NCI-H774 (cell line): ENCODE data around the gene GANAB.
"Not testable (repeated sequence)": the region's sequence is repeated elsewhere in the genome, so short reads cannot be mapped to it uniquely, and the experiment has no call there.

Experiments
- DNase-seq: peaks from one replicate; lab custom pipeline; 2025; lab: John Stamatoyannopoulos, UW

The GANAB gene

GRCh38 chr11:62601372-62602140 is 44.9 kb downstream of the GANAB start, which contains the start of gene MTA2:
Gene MTA2 (minus strand): TSS chr11:62601865. CDS start chr11:62601450, 415 bp downstream.
- DNase-seq: peak; percentile 99

GRCh38 chr11:62601122-62601371 is 45.4 kb downstream of the GANAB start:
- peak; percentile 33 for DNase-seq

GRCh38 chr11:62600367-62601121 is 45.9 kb downstream of the GANAB start:
- no peak for DNase-seq

- no peak for DNase-seq
Measured at GRCh38 chr11:62599901-62600300, 46.5 kb downstream of the GANAB start.

GRCh38 chr11:62599069-62599696 is 47.2 kb downstream of the GANAB start:
- peak; percentile 90 for DNase-seq

- no peak for DNase-seq
Measured at GRCh38 chr11:62595124-62595523, 51.3 kb downstream of the GANAB start.

GRCh38 chr11:62593434-62594044 is 52.9 kb downstream of the GANAB start:
- peak; percentile 38 for DNase-seq

GRCh38 chr11:62592989-62593421 is 53.4 kb downstream of the GANAB start:
- DNase-seq: no peak

- no peak for DNase-seq
Measured at GRCh38 chr11:62592146-62592815, 54.1 kb downstream of the GANAB start.

- DNase-seq: peak; percentile 99
Measured at GRCh38 chr11:62591448-62592145, 54.8 kb downstream of the GANAB start, which contains the start of gene TUT1. Gene TUT1 (minus strand): TSS chr11:62591523. CDS start chr11:62591485, 38 bp downstream.

GRCh38 chr11:62588966-62589637 is 57.3 kb downstream of the GANAB start:
- DNase-seq: no peak

- DNase-seq: not testable (repeated sequence)
Measured at GRCh38 chr11:62585356-62585755, 61.1 kb downstream of the GANAB start.

- DNase-seq: not testable (repeated sequence)
Measured at GRCh38 chr11:62581735-62582134, 64.7 kb downstream of the GANAB start.

- DNase-seq: no peak
Measured at GRCh38 chr11:62580959-62581715, 65.3 kb downstream of the GANAB start.

- DNase-seq: no peak
Measured at GRCh38 chr11:62579252-62579651, 67.2 kb downstream of the GANAB start.

GRCh38 chr11:62578541-62578940 is 67.9 kb downstream of the GANAB start:
- DNase-seq: no peak

- DNase-seq: no peak
Measured at GRCh38 chr11:62577046-62577714, 69.2 kb downstream of the GANAB start.

GRCh38 chr11:62575837-62576236 is 70.6 kb downstream of the GANAB start:
- DNase-seq: no peak

GRCh38 chr11:62575156-62575555 is 71.3 kb downstream of the GANAB start:
- DNase-seq: no peak
